HG03060 (cell line): ENCODE data around the gene WDR4.
"Not testable (repeated sequence)": the region's sequence is repeated elsewhere in the genome, so short reads cannot be mapped to it uniquely, and the experiment has no call there.

Experiments
- ATAC-seq: cut with Tn5 transposase; IDR thresholded peaks from one replicate; pipeline ENCODE4 v1.9.1; 2021; ENCODE audit warnings: low read depth, moderate number of reproducible peaks; ENCODE audit not compliant: unreplicated experiment

The WDR4 gene

GRCh38 chr21:42829417-42829816 is 49.9 kb downstream of the WDR4 start:
- ATAC-seq: no peak

GRCh38 chr21:42827588-42827987 is 51.8 kb downstream of the WDR4 start:
- ATAC-seq: no peak

GRCh38 chr21:42820616-42821465 is 58.5 kb downstream of the WDR4 start:
- no peak for ATAC-seq

- ATAC-seq: no peak
Measured at GRCh38 chr21:42819861-42820615, 59.3 kb downstream of the WDR4 start.

GRCh38 chr21:42818328-42818749 is 61.0 kb downstream of the WDR4 start:
- ATAC-seq: no peak

GRCh38 chr21:42815217-42815616 is 64.1 kb downstream of the WDR4 start:
- ATAC-seq: no peak

- not testable (repeated sequence) for ATAC-seq
Measured at GRCh38 chr21:42812528-42813241, 66.7 kb downstream of the WDR4 start.

- no peak for ATAC-seq
Measured at GRCh38 chr21:42811960-42812359, 67.4 kb downstream of the WDR4 start.

GRCh38 chr21:42809577-42810475 is 69.5 kb downstream of the WDR4 start:
- no peak for ATAC-seq

- no peak for ATAC-seq
Measured at GRCh38 chr21:42809171-42809570, 70.2 kb downstream of the WDR4 start.

GRCh38 chr21:42807938-42808613 is 71.3 kb downstream of the WDR4 start:
- no peak for ATAC-seq

GRCh38 chr21:42807293-42807895 is 71.9 kb downstream of the WDR4 start:
- ATAC-seq: not testable (repeated sequence)

- no peak for ATAC-seq
Measured at GRCh38 chr21:42806509-42807140, 72.7 kb downstream of the WDR4 start.

GRCh38 chr21:42801616-42802015 is 77.7 kb downstream of the WDR4 start:
- ATAC-seq: not testable (repeated sequence)

GRCh38 chr21:42799948-42800347 is 79.4 kb downstream of the WDR4 start:
- no peak for ATAC-seq

- ATAC-seq: no peak
Measured at GRCh38 chr21:42799516-42799915, 79.8 kb downstream of the WDR4 start.
